Lower lobe of right lung (tissue), 2 donors: ENCODE results near the gene KLB. TPM values are rescaled to one million over a fixed set of nuclear protein-coding genes. Genes with fewer than 3 reads are reported as not detected.
"Not testable (repeated sequence)": the region's sequence is repeated elsewhere in the genome, so short reads cannot be mapped to it uniquely, and the experiment has no call there.

Experiments used
- ATAC-seq, 2 donors: fragments of 200-7000 bp; cut with Tn5 transposase; one replicate each; pipeline ENCODE4 v1.9.1; 2020 to 2022; ENCODE audit warnings: mild to moderate bottlenecking in 2 of 2, moderate library complexity in 2 of 2
- DNase-seq: peaks from one replicate; pipeline ENCODE4 v3.0.0-alpha.2; 2020
- H3K27ac ChIP-seq: fragments of 200-600 bp; one replicate; pipeline ENCODE4 v1.8.0; 2022
- H3K27me3 ChIP-seq: fragments of 200-600 bp; one replicate; pipeline ENCODE4 v1.8.0; 2022; ENCODE audit warnings: low read depth
- H3K36me3 ChIP-seq: fragments of 200-600 bp; one replicate; pipeline ENCODE4 v1.8.0; 2022; ENCODE audit warnings: mild to moderate bottlenecking
- H3K4me1 ChIP-seq: fragments of 200-600 bp; one replicate; pipeline ENCODE4 v1.8.0; 2022
- H3K4me3 ChIP-seq: fragments of 200-600 bp; one replicate; pipeline ENCODE4 v1.8.0; 2022; ENCODE audit warnings: mild to moderate bottlenecking
- H3K9me3 ChIP-seq: fragments of 200-600 bp; one replicate; pipeline ENCODE4 v1.8.0; 2022
- intact Hi-C: fragments of 100-400 bp; cut with DNase I; formaldehyde crosslinking; loops from one replicate; pipeline ENCODE4 v1.11.0; 2022
- total RNA-seq: library from RNA; stranded (reverse); fragmentation: NEBNext Ultra II Directional; extraction: Animal tissue kit (Norgen Biotek cat#: 25700); gene quantifications from one replicate; pipeline ENCODE4 v1.2.1, GENCODE V29; 2021
- TF ChIP-seq, protein P1 (sequence below): fragments of 200-600 bp; IDR thresholded peaks from one replicate; pipeline ENCODE4 v1.8.0; 2022; ENCODE audit warnings: antibody characterized with exemption, mild to moderate bottlenecking
- donor health status: DM: no; HTN: yes; CAD: no; lungs with severe emphysema.

Gene KLB
- total RNA-seq, 1 donor from 2014 or later: 1.0 TPM

DNA sequence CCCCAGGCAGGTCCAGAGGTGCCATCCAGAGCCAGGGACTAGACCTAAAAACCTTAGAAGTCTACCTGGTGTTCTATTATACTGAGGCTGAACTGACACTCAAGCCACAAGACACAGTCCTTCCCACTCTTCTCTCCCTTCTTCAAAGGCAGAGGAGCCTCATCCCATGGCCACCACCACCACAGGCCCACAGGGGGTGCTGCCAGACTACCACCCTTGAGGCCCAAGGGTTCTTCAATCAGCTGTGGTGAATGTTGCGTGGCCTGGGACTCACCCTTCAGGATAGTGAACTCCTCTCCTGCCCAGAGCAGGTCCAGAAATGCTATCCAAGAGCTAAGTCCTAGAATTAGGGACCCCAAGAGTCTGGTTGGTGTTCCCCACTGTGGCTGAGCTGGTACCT is 23.0 kb upstream of the KLB start:
- Histone ChIP-seq H3K4me3 (no peak overlapping the region), H3K27me3 (no peaks in the 10 kb centered on the region), H3K36me3 (no peaks in the 10 kb centered on the region), H3K27ac (no peak overlapping the region), H3K4me1 (no peaks in the 10 kb centered on the region), H3K9me3 (no peaks in the 10 kb centered on the region)
- intact Hi-C loops: no loop called here
- ATAC-seq: peak in 1 of 2 donors; percentile 35
- TF ChIP-seq, protein P1, sequence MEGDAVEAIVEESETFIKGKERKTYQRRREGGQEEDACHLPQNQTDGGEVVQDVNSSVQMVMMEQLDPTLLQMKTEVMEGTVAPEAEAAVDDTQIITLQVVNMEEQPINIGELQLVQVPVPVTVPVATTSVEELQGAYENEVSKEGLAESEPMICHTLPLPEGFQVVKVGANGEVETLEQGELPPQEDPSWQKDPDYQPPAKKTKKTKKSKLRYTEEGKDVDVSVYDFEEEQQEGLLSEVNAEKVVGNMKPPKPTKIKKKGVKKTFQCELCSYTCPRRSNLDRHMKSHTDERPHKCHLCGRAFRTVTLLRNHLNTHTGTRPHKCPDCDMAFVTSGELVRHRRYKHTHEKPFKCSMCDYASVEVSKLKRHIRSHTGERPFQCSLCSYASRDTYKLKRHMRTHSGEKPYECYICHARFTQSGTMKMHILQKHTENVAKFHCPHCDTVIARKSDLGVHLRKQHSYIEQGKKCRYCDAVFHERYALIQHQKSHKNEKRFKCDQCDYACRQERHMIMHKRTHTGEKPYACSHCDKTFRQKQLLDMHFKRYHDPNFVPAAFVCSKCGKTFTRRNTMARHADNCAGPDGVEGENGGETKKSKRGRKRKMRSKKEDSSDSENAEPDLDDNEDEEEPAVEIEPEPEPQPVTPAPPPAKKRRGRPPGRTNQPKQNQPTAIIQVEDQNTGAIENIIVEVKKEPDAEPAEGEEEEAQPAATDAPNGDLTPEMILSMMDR: no peak
- no peak for DNase-seq

DNA sequence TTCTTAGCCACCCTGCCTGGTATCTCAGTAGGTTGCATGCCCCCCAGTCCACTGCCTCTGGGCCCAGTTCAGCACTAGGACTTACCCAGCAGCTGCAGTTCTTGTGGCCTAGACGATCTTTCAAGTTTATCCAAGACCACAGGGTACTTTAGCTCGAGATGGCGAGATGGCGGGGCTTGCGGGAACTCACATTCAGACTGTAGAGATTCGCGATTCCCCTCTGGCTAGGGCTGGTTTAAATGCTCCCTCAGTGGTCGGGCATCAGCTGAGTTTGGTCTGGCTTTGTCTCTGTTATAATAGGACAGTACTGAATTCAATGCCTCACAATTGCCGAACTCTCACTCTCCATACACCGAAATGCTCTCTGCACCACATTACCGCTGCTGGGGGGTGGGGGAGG is 22.2 kb upstream of the KLB start:
- DNase-seq: no peak
- Histone ChIP-seq H3K9me3 (no peaks in the 10 kb centered on the region), H3K27me3 (no peaks in the 10 kb centered on the region), H3K4me1 (no peaks in the 10 kb centered on the region), H3K36me3 (no peaks in the 10 kb centered on the region), H3K4me3 (no peak overlapping the region), H3K27ac (no peak overlapping the region)
- intact Hi-C loops: no loop called here
- ATAC-seq: no peak
- TF ChIP-seq, protein P1: no peak

DNA sequence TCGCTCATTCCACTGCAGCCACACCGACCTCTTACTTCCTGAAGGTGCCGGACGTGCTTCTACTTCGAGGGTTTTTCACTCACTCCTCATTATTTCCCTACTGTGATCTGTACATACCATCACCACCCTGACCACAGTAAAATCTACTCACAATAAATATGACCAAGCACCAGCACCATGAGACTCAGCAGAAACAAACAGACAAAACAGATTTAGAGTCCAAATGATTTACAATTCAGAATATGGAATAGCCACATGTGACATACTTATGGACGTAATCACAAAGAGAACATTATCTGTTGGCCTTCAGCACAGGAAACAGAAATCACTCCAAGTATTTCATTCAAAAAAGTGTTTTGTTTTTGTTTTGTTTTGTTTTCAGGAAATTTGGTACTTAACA is 16.1 kb upstream of the KLB start:
- H3K4me3 ChIP-seq: no peak overlapping the region
- H3K36me3 ChIP-seq: no peaks in the 10 kb centered on the region
- TF ChIP-seq, protein P1: no peak
- H3K9me3 ChIP-seq: no peaks in the 10 kb centered on the region
- DNase-seq: no peak
- H3K27me3 ChIP-seq: no peaks in the 10 kb centered on the region
- intact Hi-C loops: no loop called here
- ATAC-seq: no peak
- no peaks in the 10 kb centered on the region for H3K4me1 ChIP-seq
- no peak overlapping the region for H3K27ac ChIP-seq

DNA sequence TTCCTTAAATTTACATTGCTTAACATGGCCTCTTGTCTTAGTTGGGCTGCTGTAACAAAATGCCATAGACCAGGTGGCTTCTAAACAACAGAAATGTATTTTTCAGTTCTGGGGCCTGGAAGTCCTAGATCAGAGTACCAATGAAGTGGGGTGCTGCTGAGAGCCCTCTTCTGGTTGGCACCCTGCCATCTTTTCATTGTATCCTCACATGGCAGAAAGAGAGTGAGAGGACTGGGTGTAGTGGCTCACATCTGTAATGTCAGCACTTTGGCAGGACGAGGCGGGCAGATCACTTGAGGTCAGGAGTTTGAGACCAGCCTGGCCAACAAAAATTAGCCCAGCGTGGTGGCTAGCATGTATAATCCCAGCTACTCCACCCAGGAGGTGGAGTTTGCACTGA is 12.0 kb upstream of the KLB start:
- intact Hi-C loops: no loop called here
- Histone ChIP-seq H3K9me3 (no peaks in the 10 kb centered on the region), H3K27me3 (no peaks in the 10 kb centered on the region), H3K4me1 (no peaks in the 10 kb centered on the region), H3K4me3 (no peak overlapping the region), H3K36me3 (no peaks in the 10 kb centered on the region), H3K27ac (no peak overlapping the region)
- DNase-seq: no peak
- TF ChIP-seq, protein P1: no peak
- no peak for ATAC-seq

DNA sequence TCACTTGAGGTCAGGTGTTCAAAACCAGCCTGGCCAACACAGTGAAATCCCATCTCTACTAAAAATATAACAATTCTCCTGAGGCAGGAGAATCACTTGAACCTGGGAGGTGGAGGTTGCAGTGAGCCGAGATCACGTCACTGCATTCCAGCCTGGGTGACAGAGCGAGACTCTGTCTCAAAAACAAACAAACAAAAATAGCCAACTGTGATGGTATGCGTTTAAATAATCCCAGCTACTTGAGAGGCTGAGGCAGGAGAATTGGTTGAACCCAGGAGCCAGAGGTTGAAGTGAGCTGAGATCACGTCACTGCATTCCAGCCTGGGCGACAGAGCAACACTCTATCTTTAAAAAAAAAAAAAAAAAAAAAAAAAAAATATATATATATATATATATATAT is 5.1 kb upstream of the KLB start:
- H3K4me1 ChIP-seq, H3K9me3 ChIP-seq, H3K4me3 ChIP-seq, DNase-seq, H3K27me3 ChIP-seq, intact Hi-C loops, H3K36me3 ChIP-seq, H3K27ac ChIP-seq: not testable (repeated sequence)
- peak; percentile 72 to 94 for ATAC-seq

DNA sequence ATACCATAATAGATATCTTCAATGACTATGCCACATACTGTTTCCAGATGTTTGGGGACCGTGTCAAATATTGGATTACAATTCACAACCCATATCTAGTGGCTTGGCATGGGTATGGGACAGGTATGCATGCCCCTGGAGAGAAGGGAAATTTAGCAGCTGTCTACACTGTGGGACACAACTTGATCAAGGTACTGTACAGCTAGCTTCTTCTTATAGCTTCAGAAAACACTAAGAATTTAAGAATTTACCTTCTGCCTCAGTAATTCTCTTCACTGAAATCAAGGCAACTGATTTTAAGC is 805 bp downstream of the KLB start:
- no peaks in the 10 kb centered on the region for H3K36me3 ChIP-seq
- no peak overlapping the region for H3K4me3 ChIP-seq
- DNase-seq (no peak), ATAC-seq (no peak)
- no peaks in the 10 kb centered on the region for H3K4me1 ChIP-seq
- TF ChIP-seq, protein P1: no peak
- intact Hi-C loops: no loop called here
- H3K9me3 ChIP-seq: no peaks in the 10 kb centered on the region
- H3K27ac ChIP-seq: no peak overlapping the region
- H3K27me3 ChIP-seq: no peaks in the 10 kb centered on the region
